Adrenal gland (tissue), 5 donors: ENCODE measurements around the gene MACF1.

Source experiments
- CTCF ChIP-seq, 6 experiments: fragments of 450-650 bp in 4 of 6; fragments of 200-600 bp in 2 of 6; sonication (generic) in 1 of 6; IDR thresholded peaks; 1 replicate in 5 of 6; 2 replicates in 1 of 6; pipeline versions ENCODE4 v1.5.1 to v1.8.0; 2016 to 2021; ENCODE audit warnings: antibody characterized with exemption in 6 of 6, mild to moderate bottlenecking in 2 of 6, moderate library complexity in 1 of 6
- POLR2A ChIP-seq, 2 donors: fragments of 450-650 bp; IDR thresholded peaks; one replicate each; pipeline ENCODE4 v1.6.1; 2017; ENCODE audit warnings: antibody characterized with exemption in 2 of 2, mild to moderate bottlenecking in 2 of 2, moderate library complexity in 1 of 2
- donor health status: DM: no; HTN: no; CAD: no.

DNA sequence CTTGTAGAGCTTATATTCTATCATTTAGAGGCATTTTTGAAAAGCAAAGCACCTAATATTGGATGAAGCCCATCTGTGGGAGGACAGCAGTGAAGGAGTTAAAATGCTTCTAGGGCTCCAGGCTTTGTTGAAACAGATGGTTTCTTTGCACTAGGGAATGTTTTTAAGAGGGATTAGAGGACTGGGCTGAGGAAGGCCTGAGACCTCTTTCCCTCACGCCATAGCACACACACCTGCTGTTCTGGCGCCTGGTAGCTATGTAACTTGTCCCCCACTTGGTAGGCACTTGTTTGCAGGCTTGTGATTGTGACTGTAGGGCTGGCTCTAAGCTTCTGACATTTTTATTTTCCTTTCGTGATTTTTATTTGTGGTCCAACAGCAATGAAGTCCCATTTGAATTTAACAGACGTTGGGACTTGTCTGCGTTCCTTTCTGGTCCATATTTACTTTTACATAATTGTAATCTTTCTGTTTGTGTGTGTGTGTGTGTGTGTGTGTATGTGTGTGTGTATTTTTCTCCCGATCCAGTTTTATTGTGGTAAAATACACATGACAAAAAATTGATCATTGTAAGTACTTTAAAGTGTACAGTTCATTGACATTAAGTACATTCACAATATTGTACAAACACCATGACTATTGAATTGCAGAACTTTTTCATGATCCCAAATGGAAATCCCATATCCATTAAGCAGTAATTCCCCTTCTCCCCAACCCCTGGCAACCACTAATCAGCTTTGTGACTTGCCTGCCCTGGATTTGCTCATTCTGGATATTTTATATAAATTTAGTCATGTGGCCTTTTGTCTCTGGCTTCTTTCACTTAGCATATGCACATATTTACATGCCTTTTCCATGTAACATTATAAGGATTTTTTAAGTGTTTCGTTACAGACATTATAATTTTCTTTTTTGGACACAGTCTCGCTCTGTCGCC lies 33.5 kb upstream of the MACF1 start:
- no peak for TF ChIP-seq CTCF (IDR thresholded peaks at IDR 0.05)
- TF ChIP-seq POLR2A (IDR thresholded peaks at IDR 0.05) = no peak
